NCI-H526 (cell line): Measurements from ENCODE around the gene NIPA2.
"Not testable (repeated sequence)": the region's sequence is repeated elsewhere in the genome, so short reads cannot be mapped to it uniquely, and the experiment has no call there.

Experiments used
- DNase-seq, 2 experiments: peaks; one replicate each; lab custom pipeline; 2025; lab: John Stamatoyannopoulos, UW

NIPA2 gene

GRCh38 chr15:22838292-22839042 lies at the start of gene NIPA2:
NIPA2 (plus strand) TSS chr15:22838666; CDS start chr15:22851732, 13,066 bp downstream.
- peak; percentile 93 to 99 for DNase-seq

- no peak for DNase-seq
Measured at GRCh38 chr15:22794063-22794462, 44.4 kb upstream of the NIPA2 start.

GRCh38 chr15:22794621-22795167 lies 43.8 kb upstream of the NIPA2 start:
- DNase-seq = no peak

- DNase-seq = no peak
Measured at GRCh38 chr15:22795206-22796063, 43.0 kb upstream of the NIPA2 start.

- no peak for DNase-seq
Measured at GRCh38 chr15:22796079-22796478, 42.4 kb upstream of the NIPA2 start.

GRCh38 chr15:22799902-22800301 lies 38.6 kb upstream of the NIPA2 start:
- no peak for DNase-seq

- not testable (repeated sequence) for DNase-seq
Measured at GRCh38 chr15:22803006-22803405, 35.5 kb upstream of the NIPA2 start.

- DNase-seq = no peak
Measured at GRCh38 chr15:22806156-22806555, 32.3 kb upstream of the NIPA2 start.

- DNase-seq = no peak
Measured at GRCh38 chr15:22806664-22807063, 31.8 kb upstream of the NIPA2 start.

GRCh38 chr15:22807831-22808230 lies 30.6 kb upstream of the NIPA2 start:
- not testable (repeated sequence) for DNase-seq

- DNase-seq = peak in 1 of 2 experiments; percentile 8
Measured at GRCh38 chr15:22808240-22808639, 30.2 kb upstream of the NIPA2 start.

- DNase-seq = no peak
Measured at GRCh38 chr15:22808761-22809280, 29.6 kb upstream of the NIPA2 start.

GRCh38 chr15:22810033-22810852 lies 28.2 kb upstream of the NIPA2 start:
- DNase-seq = no peak

- no peak for DNase-seq
Measured at GRCh38 chr15:22810853-22811338, 27.6 kb upstream of the NIPA2 start.

- DNase-seq = peak in 1 of 2 experiments; percentile 36
Measured at GRCh38 chr15:22811640-22812039, 26.8 kb upstream of the NIPA2 start.

GRCh38 chr15:22813844-22814243 lies 24.6 kb upstream of the NIPA2 start:
- DNase-seq = no peak

GRCh38 chr15:22815766-22816165 lies 22.7 kb upstream of the NIPA2 start:
- no peak for DNase-seq

- no peak for DNase-seq
Measured at GRCh38 chr15:22819651-22820050, 18.8 kb upstream of the NIPA2 start.

GRCh38 chr15:22823495-22824128 lies 14.9 kb upstream of the NIPA2 start:
- DNase-seq = no peak

GRCh38 chr15:22827125-22827524 lies 11.3 kb upstream of the NIPA2 start:
- DNase-seq = no peak

- no peak for DNase-seq
Measured at GRCh38 chr15:22831473-22831872, 7.0 kb upstream of the NIPA2 start.
